Endothelial cell of umbilical vein (primary cell): ENCODE results near the gene PRSS22. TPM values are rescaled to one million over a fixed set of nuclear protein-coding genes. Genes with fewer than 3 reads are reported as not detected.

Source experiments
- BruUV-seq: library from RNA; stranded (reverse); fragments of 400-500 nt; replicated peaks from 2 replicates; lab custom pipeline; 2021; lab: Mats Ljungman, UMichigan
- CTCF ChIA-PET: fragments of 300-600, 350-600 bp; sonication (Branson Sonifier 250); formaldehyde crosslinking; loops from one replicate; lab custom pipeline; 2021; ENCODE audit warnings: antibody characterized with exemption, inconsistent platforms; lab: Charles Lee
- POLR2A ChIA-PET: fragments of 300-600, 350-600 bp; sonication (Branson Sonifier 250); formaldehyde crosslinking; loops from one replicate; lab custom pipeline; 2021; ENCODE audit warnings: antibody characterized with exemption, inconsistent platforms; lab: Charles Lee
- DNase-seq: peaks from one replicate; pipeline ENCODE4 v3.0.0-alpha.2; 2011; ENCODE audit warnings: low read depth, low spot score
- FAIRE-seq: peaks from 2 replicates; lab custom pipeline; 2011; peaks lifted over from hg19 to GRCh38; lab: Jason Lieb, UNC
- H2AFZ ChIP-seq: 2 replicates; pipeline ENCODE4 v1.6.0; 2012; ENCODE audit warnings: low read depth, low read length, control low read depth, inconsistent platforms
- H3K27ac ChIP-seq: 2 replicates; pipeline ENCODE4 v1.5.1; 2011; ENCODE audit warnings: low read depth, mild to moderate bottlenecking, control low read depth, low read length, moderate library complexity; ENCODE audit not compliant: insufficient read depth
- H3K27me3 ChIP-seq, 2 experiments: 2 replicates each; pipeline versions ENCODE4 v1.6.0 to v1.6.1; 2011; ENCODE audit warnings: low read length in 2 of 2, mixed read lengths in 1 of 2; ENCODE audit not compliant: control insufficient read depth in 2 of 2, insufficient read depth in 2 of 2
- H3K36me3 ChIP-seq, 2 experiments: 2 replicates in 1 of 2; 3 replicates in 1 of 2; pipeline ENCODE4 v1.5.1; 2011; ENCODE audit warnings: low read length in 2 of 2, mild to moderate bottlenecking in 1 of 2, moderate library complexity in 1 of 2; ENCODE audit not compliant: control insufficient read depth in 2 of 2, insufficient read depth in 2 of 2; ENCODE audit errors: extremely low read depth in 1 of 2
- H3K4me1 ChIP-seq: 3 replicates; pipeline ENCODE4 v1.5.1; 2011; ENCODE audit warnings: mild to moderate bottlenecking, low read length; ENCODE audit not compliant: control insufficient read depth, insufficient read depth; ENCODE audit errors: extremely low read depth
- H3K4me2 ChIP-seq: 2 replicates; pipeline ENCODE4 v1.6.1; 2011; ENCODE audit warnings: low read length, control low read depth, mixed read lengths; ENCODE audit not compliant: insufficient read depth
- H3K4me3 ChIP-seq, 3 experiments: fragments of 200-600 bp in 1 of 3; sonication (generic), shearing (Covaris generic) in 1 of 3; replicated peaks in 1 of 3; 2 replicates each; pipeline ENCODE4 v1.5.1; 2011 to 2016; ENCODE audit warnings: control low read depth in 3 of 3, low read length in 3 of 3, mild to moderate bottlenecking in 2 of 3, inconsistent platforms in 1 of 3, low read depth in 1 of 3, moderate library complexity in 1 of 3; ENCODE audit not compliant: insufficient read depth in 1 of 3
- H3K79me2 ChIP-seq: 2 replicates; pipeline ENCODE4 v1.6.0; 2012; ENCODE audit warnings: low read length, inconsistent platforms; ENCODE audit not compliant: control insufficient read depth, insufficient read depth
- H3K9ac ChIP-seq: replicated peaks from 2 replicates; pipeline ENCODE3; 2011; ENCODE audit warnings: low read length, control low read depth; ENCODE audit not compliant: insufficient read depth; ENCODE audit errors: extremely low read depth
- H3K9me1 ChIP-seq: replicated peaks from 3 replicates; pipeline ENCODE4 v1.6.0; 2011; ENCODE audit warnings: mild to moderate bottlenecking, low read length; ENCODE audit not compliant: control insufficient read depth, insufficient read depth; ENCODE audit errors: extremely low read depth
- H3K9me3 ChIP-seq: replicated peaks from 2 replicates; pipeline ENCODE4 v1.5.1; 2012; ENCODE audit warnings: low read length, inconsistent platforms; ENCODE audit not compliant: control insufficient read depth, insufficient read depth
- H4K20me1 ChIP-seq: replicated peaks from 2 replicates; pipeline ENCODE3; 2011; ENCODE audit warnings: mild to moderate bottlenecking, low read length; ENCODE audit not compliant: control insufficient read depth, insufficient read depth; ENCODE audit errors: extremely low read depth
- EZH2 ChIP-seq: IDR thresholded peaks from 2 replicates; pipeline ENCODE4 v1.6.1; 2012; ENCODE audit warnings: borderline replicate concordance, low read depth, mild to moderate bottlenecking, moderate library complexity, low read length, inconsistent platforms; ENCODE audit not compliant: severe bottlenecking
- JUN ChIP-seq: IDR thresholded peaks from 2 replicates; pipeline ENCODE4 v1.6.1; 2011; ENCODE audit warnings: borderline replicate concordance, low read depth; ENCODE audit not compliant: insufficient read length, insufficient read depth
- MYC ChIP-seq: IDR thresholded peaks from one replicate; pipeline ENCODE4 v1.6.1; 2011; ENCODE audit warnings: mild to moderate bottlenecking, low read depth, low read length
- POLR2A ChIP-seq: IDR thresholded peaks from 2 replicates; pipeline ENCODE4 v1.6.1; 2012; ENCODE audit warnings: low read depth, mild to moderate bottlenecking, control low read depth, low read length
- POLR2AphosphoS5 ChIP-seq: IDR thresholded peaks from 2 replicates; pipeline ENCODE4 v1.6.1; 2012; ENCODE audit warnings: low read depth, mild to moderate bottlenecking, control low read depth, low read length, moderate library complexity; ENCODE audit not compliant: insufficient read depth
- dilution Hi-C: fragments of 300-500 bp; cut with MboI; formaldehyde crosslinking; loops from one replicate; pipeline ENCODE4 v1.15.0; 2019; ENCODE audit warnings: low sequenced_read_pairs; ENCODE audit not compliant: extremely low pct_ligation_motif_present
- intact Hi-C: fragments of 100-400 bp; cut with micrococcal nuclease; formaldehyde crosslinking; loops from one replicate; pipeline ENCODE4 v1.10.0; 2022
- polyA plus RNA-seq, 4 experiments: library from polyadenylated mRNA; depleted of rRNA in 3 of 4; stranded (reverse) in 3 of 4; unstranded in 1 of 4; fragments of >200 nt; gene quantifications; 2 replicates each; pipeline versions ENCODE4 v1.2.1 to v1.2.3, GENCODE V29; 2011 to 2012; ENCODE audit warnings: missing spikeins in 1 of 4
- total RNA-seq: library from RNA; stranded (reverse); gene quantifications from 2 replicates; pipeline ENCODE4 v1.2.3, GENCODE V29; 2021
- TF ChIP-seq, protein P1 (sequence below): IDR thresholded peaks from 2 replicates; pipeline ENCODE4 v1.6.1; 2011; ENCODE audit not compliant: insufficient read depth, insufficient read length
- TF ChIP-seq, protein P2 (sequence below), 2 donors: IDR thresholded peaks; 1 replicate in 1 of 2; 2 replicates in 1 of 2; pipeline ENCODE4 v1.5.1; 2011; ENCODE audit warnings: low read length in 2 of 2, mild to moderate bottlenecking in 2 of 2, moderate library complexity in 2 of 2, control low read depth in 1 of 2, inconsistent platforms in 1 of 2, low read depth in 1 of 2; ENCODE audit not compliant: insufficient read depth in 1 of 2; ENCODE audit errors: extremely low read depth in 1 of 2

The PRSS22 gene
- total and polyA plus RNA-seq, 2 donors (not counting 3 experiments of a cell fraction or from before 2014, with no cell fraction given) = not detected

DNA sequence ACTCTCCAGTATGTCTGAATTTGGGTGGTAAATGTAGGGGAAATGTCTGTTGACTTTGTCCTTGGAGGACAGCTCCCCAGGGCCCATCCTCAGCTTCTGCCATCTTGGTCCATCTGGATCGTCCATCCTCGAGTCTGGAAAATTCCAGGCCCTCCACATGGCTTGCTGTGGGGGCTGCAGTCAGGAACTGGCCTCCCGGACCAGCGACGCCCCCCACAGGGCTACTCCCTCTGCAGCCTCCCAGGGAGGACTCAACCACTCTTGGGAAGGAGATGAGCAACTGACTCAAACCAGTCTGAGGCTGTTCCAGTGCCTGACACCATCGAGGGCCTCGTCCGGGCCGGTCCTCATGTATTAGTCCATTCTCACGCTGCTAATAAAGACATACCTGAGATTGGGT is 33.3 kb downstream of the PRSS22 start:
- Histone ChIP-seq H3K4me3 (no peak overlapping the region), H3K9me1 (no peaks in the 10 kb centered on the region), H2AFZ (no peak overlapping the region), H3K9ac (no peak overlapping the region), H3K9me3 (no peaks in the 10 kb centered on the region), H3K36me3 (no peaks in the 10 kb centered on the region), H3K79me2 (no peaks in the 10 kb centered on the region), H3K27me3 (no peaks in the 10 kb centered on the region), H3K4me1 (no peaks in the 10 kb centered on the region), H3K4me2 (no peak overlapping the region), H3K27ac (no peak overlapping the region), H4K20me1 (no peaks in the 10 kb centered on the region)
- DNase-seq (no peak), FAIRE-seq (no peak)
- TF ChIP-seq, protein P1, sequence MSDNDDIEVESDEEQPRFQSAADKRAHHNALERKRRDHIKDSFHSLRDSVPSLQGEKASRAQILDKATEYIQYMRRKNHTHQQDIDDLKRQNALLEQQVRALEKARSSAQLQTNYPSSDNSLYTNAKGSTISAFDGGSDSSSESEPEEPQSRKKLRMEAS = no peak
- TF ChIP-seq, protein P2, sequence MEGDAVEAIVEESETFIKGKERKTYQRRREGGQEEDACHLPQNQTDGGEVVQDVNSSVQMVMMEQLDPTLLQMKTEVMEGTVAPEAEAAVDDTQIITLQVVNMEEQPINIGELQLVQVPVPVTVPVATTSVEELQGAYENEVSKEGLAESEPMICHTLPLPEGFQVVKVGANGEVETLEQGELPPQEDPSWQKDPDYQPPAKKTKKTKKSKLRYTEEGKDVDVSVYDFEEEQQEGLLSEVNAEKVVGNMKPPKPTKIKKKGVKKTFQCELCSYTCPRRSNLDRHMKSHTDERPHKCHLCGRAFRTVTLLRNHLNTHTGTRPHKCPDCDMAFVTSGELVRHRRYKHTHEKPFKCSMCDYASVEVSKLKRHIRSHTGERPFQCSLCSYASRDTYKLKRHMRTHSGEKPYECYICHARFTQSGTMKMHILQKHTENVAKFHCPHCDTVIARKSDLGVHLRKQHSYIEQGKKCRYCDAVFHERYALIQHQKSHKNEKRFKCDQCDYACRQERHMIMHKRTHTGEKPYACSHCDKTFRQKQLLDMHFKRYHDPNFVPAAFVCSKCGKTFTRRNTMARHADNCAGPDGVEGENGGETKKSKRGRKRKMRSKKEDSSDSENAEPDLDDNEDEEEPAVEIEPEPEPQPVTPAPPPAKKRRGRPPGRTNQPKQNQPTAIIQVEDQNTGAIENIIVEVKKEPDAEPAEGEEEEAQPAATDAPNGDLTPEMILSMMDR (IDR thresholded peaks at IDR 0.05; ENCODE audit: extremely low read depth in 1 of 2, insufficient read depth in 1 of 2, low read depth in 1 of 2, low read length in 2 of 2) = no peak
- TF ChIP-seq EZH2 (no peak), POLR2A (no peak), JUN (no peak), POLR2AphosphoS5 (no peak), MYC (no peak)
- CTCF ChIA-PET = interaction anchor here (1.8 to 2.5 kb wide), 2 partner anchors 14 to 102 kb away, joined by 6 to 7 read pairs; no protein-coding TSS in a partner anchor
- intact Hi-C loops (no loop called here), dilution Hi-C loops (no loop called here)
- POLR2A ChIA-PET = no interaction called here
- no TSS peak for BruUV-seq
